A549 (cell line): ENCODE data around the gene RNF8. TPM values are rescaled to one million over a fixed set of nuclear protein-coding genes. Genes with fewer than 3 reads are reported as not detected.
A peak's percentile ranks its signal among the peaks of the same experiment; 100 is the strongest.

Experiments
- ATAC-seq, 2 experiments: fragments of 200-7000 bp in 1 of 2; fragments of >200 bp in 1 of 2; cut with Nextera tagmentation in 1 of 2; cut with Tn5 transposase in 1 of 2; 3 replicates each; pipeline versions ENCODE4 v1.8.0 to v1.9.1; 2018 to 2020; ENCODE audit warnings: mild to moderate bottlenecking in 1 of 2, moderate library complexity in 1 of 2
- CTCF ChIA-PET: fragments of 300-600 bp; sonication (Branson Sonifier 250); formaldehyde crosslinking; extraction: SDS; loops from one replicate; lab custom pipeline; 2021; ENCODE audit warnings: antibody characterized with exemption, inconsistent platforms; lab: Yijun Ruan, JAX
- POLR2A ChIA-PET: fragments of 350-600 bp; formaldehyde crosslinking; extraction: SDS; loops from one replicate; lab custom pipeline; 2021; ENCODE audit warnings: antibody characterized with exemption, inconsistent platforms; lab: Yijun Ruan, JAX
- DNase-seq, 2 experiments: peaks; one replicate each; pipeline versions ENCODE4 v3.0.0 to v3.0.0-alpha.2; 2011 to 2016; ENCODE audit warnings: low read depth in 1 of 2, low spot score in 1 of 2
- FAIRE-seq: peaks from 2 replicates; lab custom pipeline; 2011; peaks lifted over from hg19 to GRCh38; lab: Jason Lieb, UNC
- H3K27ac ChIP-seq, 2 experiments: fragments of >200 bp; sonication (Bioruptor Twin); formaldehyde crosslinking; 3 replicates each; pipeline ENCODE4 v1.5.1; 2016 to 2017
- H3K4me1 ChIP-seq: fragments of >200 bp; sonication (Bioruptor Twin); formaldehyde crosslinking; 3 replicates; pipeline ENCODE4 v1.6.1; 2016
- H3K4me2 ChIP-seq: fragments of >200 bp; sonication (Bioruptor Twin); formaldehyde crosslinking; 3 replicates; pipeline ENCODE4 v1.6.1; 2016
- H3K4me3 ChIP-seq: fragments of >200 bp; sonication (Bioruptor Twin); formaldehyde crosslinking; 3 replicates; pipeline ENCODE4 v1.5.1; 2016
- H3K9me3 ChIP-seq: fragments of >200 bp; sonication (Bioruptor Twin); formaldehyde crosslinking; 3 replicates; pipeline ENCODE4 v1.6.1; 2016
- CBX2 ChIP-seq: fragments of 200-600 bp; sonication (generic); IDR thresholded peaks from 2 replicates; pipeline ENCODE4 v1.6.1; 2016; ENCODE audit warnings: low read depth, mild to moderate bottlenecking, borderline replicate concordance
- CBX8 ChIP-seq: fragments of 200-600 bp; sonication (generic); IDR thresholded peaks from 2 replicates; pipeline ENCODE4 v1.6.1; 2016
- EHF ChIP-seq: fragments of 250-450 bp; sonication (Bioruptor Pico); IDR thresholded peaks from 2 replicates; pipeline ENCODE4 v1.5.0; 2020; ENCODE audit warnings: mild to moderate bottlenecking
- EHMT2 ChIP-seq: fragments of 200-600 bp; sonication (generic); IDR thresholded peaks from 2 replicates; pipeline ENCODE4 v1.6.1; 2016; ENCODE audit warnings: antibody characterized with exemption, low read depth, mild to moderate bottlenecking, moderate library complexity
- ESRRA ChIP-seq: fragments of 150-350 bp; IDR thresholded peaks from 2 replicates; pipeline ENCODE4 v1.6.1; 2014; ENCODE audit warnings: mild to moderate bottlenecking, low read length, borderline replicate concordance
- FOSB ChIP-seq: fragments of 250-450 bp; sonication (Bioruptor Pico); IDR thresholded peaks from 2 replicates; pipeline ENCODE4 v1.5.0; 2020; ENCODE audit warnings: mild to moderate bottlenecking, moderate library complexity
- FOSL2 ChIP-seq, 2 experiments: fragments of 450-650 bp in 1 of 2; fragments of >200 bp in 1 of 2; sonication (Bioruptor Twin) in 1 of 2; formaldehyde crosslinking; IDR thresholded peaks; 2 replicates each; pipeline versions ENCODE4 v1.5.0 to v1.6.1; 2016 to 2020; ENCODE audit warnings: mild to moderate bottlenecking in 1 of 2, moderate library complexity in 1 of 2
- HDAC2 ChIP-seq: fragments of 200-600 bp; sonication (generic); IDR thresholded peaks from 2 replicates; pipeline ENCODE4 v1.6.1; 2016
- HOXA7 ChIP-seq: fragments of 250-450 bp; sonication (Bioruptor Pico); IDR thresholded peaks from 2 replicates; pipeline ENCODE4 v1.5.0; 2020; ENCODE audit warnings: mild to moderate bottlenecking, moderate library complexity
- MYC ChIP-seq: IDR thresholded peaks from 2 replicates; pipeline ENCODE4 v1.6.1; 2012; ENCODE audit warnings: mild to moderate bottlenecking, inconsistent platforms, low read length, improper control_type of control experiment, borderline replicate concordance
- NPAS2 ChIP-seq: fragments of 250-450 bp; sonication (Bioruptor Pico); IDR thresholded peaks from 2 replicates; pipeline ENCODE4 v1.8.0; 2022; ENCODE audit warnings: mild to moderate bottlenecking, moderate library complexity, borderline replicate concordance
- RARB ChIP-seq: fragments of 250-450 bp; sonication (Bioruptor Pico); IDR thresholded peaks from 2 replicates; pipeline ENCODE4 v1.8.0; 2021; ENCODE audit warnings: mild to moderate bottlenecking, moderate library complexity
- RCOR1 ChIP-seq: fragments of 150-350 bp; IDR thresholded peaks from 2 replicates; pipeline ENCODE4 v1.6.1; 2014; ENCODE audit warnings: antibody characterized with exemption, low read length, low read depth
- SMC3 ChIP-seq: fragments of >200 bp; sonication (Bioruptor Twin); formaldehyde crosslinking; IDR thresholded peaks from 3 replicates; pipeline ENCODE4 v1.6.1; 2018; ENCODE audit warnings: inconsistent platforms
- ZFP36 ChIP-seq: fragments of 450-650 bp; IDR thresholded peaks from 2 replicates; pipeline ENCODE4 v1.6.1; 2014; ENCODE audit warnings: borderline replicate concordance; ENCODE audit not compliant: partially characterized antibody
- WGBS: methylation state at CpG from one replicate; pipeline ENCODE4 v1.1.6; 2017; ENCODE audit errors: missing lambda C conversion rate; 5-methylcytosine and 5-hydroxymethylcytosine counted together
- polyA plus RNA-seq, 4 experiments: library from polyadenylated mRNA; depleted of rRNA in 3 of 4; stranded (reverse); fragments of >200 nt; fragmentation: RNase III in 1 of 4; extraction: RNeasy Plus Mini Kit Qiagen cat#74134 plus additional on column Dnase treatment in 1 of 4; gene quantifications; 2 replicates in 3 of 4; 3 replicates in 1 of 4; pipeline ENCODE4 v1.2.3, GENCODE V29; 2011 to 2017
- TF ChIP-seq, protein P1 (sequence below): fragments of 250-450 bp; sonication (Bioruptor Pico); IDR thresholded peaks from 2 replicates; pipeline ENCODE4 v1.5.0; 2021; ENCODE audit warnings: mild to moderate bottlenecking, moderate library complexity, borderline replicate concordance
- TF ChIP-seq, protein P2 (sequence below): IDR thresholded peaks from 2 replicates; pipeline ENCODE4 v1.6.1; 2012; ENCODE audit warnings: low read depth, borderline replicate concordance
- TF ChIP-seq, protein P3 (sequence below): fragments of 150-350 bp; IDR thresholded peaks from 2 replicates; pipeline ENCODE4 v1.6.1; 2014; ENCODE audit warnings: low read depth, mild to moderate bottlenecking, low read length
- TF ChIP-seq, protein P4 (sequence below): fragments of >200 bp; sonication (Bioruptor Twin); formaldehyde crosslinking; IDR thresholded peaks from 3 replicates; pipeline ENCODE4 v1.6.1; 2016

RNF8 gene
- polyA plus RNA-seq, 2 of the 4 experiments (the other 2 are of a cell fraction) = 21.4 to 22.0 TPM

DNA sequence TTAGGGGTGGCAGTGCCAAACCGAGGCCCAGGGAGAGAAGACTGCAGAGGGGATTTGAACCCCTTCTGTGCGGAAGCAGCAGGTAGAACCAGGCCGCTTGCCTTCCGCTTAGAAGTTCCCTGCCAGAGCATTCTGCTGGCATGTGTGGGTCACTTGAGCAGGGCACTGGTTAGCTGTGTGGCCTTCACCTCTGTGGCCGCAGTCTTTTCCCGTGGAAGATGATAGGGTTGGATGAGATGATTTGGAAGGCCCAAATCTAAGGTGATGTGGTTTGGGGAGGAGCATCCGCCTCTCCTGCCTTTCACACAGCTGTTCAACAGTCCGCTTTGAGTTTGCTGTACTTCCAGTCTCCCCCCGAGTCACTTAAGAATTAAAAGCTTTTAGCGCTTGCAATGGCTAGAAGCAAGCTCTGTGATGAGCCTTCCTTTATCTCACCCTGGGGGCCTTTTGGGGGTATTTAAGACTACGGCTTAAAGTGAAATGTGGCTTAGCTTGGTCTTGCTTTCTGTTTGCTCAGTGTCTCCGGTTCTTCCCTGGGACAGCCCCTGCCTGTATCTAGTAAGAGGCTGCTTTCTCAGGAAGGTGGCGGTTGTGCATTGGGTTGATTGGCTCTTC lies 80.0 kb downstream of the RNF8 start:
- FAIRE-seq (no peak), ATAC-seq (peak in 1 of 2 experiments; percentile 59; a peak in 4 of 6 replicates), DNase-seq (peak in 1 of 2 experiments; percentile 9)
- Histone ChIP-seq H3K9me3 (no peaks in the 10 kb centered on the region), H3K4me2 (peak overlapping the region; percentile 96), H3K4me1 (peaks cover 8% of the 10 kb centered on the region; the same call in 1 of the 3 replicates), H3K4me3 (peak overlapping the region; percentile 98), H3K27ac (peak overlapping the region; percentile 82 to 98)
- ChIA-PET POLR2A (interaction anchor here (0.6 to 1.3 kb wide), 2 partner anchors 10 to 39 kb away, joined by 3 read pairs; no protein-coding TSS in a partner anchor), CTCF (interaction anchor here (1.5 to 1.7 kb wide), 2 partner anchors 15 to 52 kb away, joined by 4 read pairs; no protein-coding TSS in a partner anchor)
- 31% methylated on average over 13 of the region's 13 CpGs for WGBS
- TF ChIP-seq FOSB (CRISPR knock-in tag) = no peak

DNA sequence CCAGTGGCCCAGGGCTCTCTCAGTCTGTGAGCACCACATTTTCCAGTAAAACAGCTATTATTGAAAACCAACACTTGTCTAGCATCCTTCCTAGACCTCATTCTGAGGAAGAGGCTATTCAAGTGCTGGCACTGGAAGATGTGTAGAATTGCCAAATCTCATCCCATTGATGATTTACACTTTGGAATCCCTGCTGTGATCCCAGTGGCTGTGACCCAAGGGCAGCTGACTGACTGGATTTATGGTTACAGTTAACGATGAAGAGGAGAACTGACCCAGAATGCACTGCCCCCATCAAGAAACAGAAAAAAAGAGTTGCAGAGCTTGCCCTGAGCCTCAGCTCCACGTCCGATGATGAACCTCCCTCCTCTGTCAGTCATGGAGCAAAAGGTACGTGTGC lies 81.6 kb downstream of the RNF8 start:
- no peak overlapping the region for H3K27ac ChIP-seq
- no peak for FAIRE-seq
- no peak for ATAC-seq
- 86% methylated on average over 4 of the region's 4 CpGs for WGBS
- H3K4me2 ChIP-seq = no peak overlapping the region
- H3K4me3 ChIP-seq = no peak overlapping the region
- H3K9me3 ChIP-seq = no peaks in the 10 kb centered on the region
- no peak for TF ChIP-seq RARB
- no peak for TF ChIP-seq MYC
- no peak for TF ChIP-seq CBX8
- POLR2A ChIA-PET = no interaction called here
- CTCF ChIA-PET = no interaction called here
- H3K4me1 ChIP-seq = peaks cover 8% of the 10 kb centered on the region; the same call in 1 of the 3 replicates
- DNase-seq = no peak

DNA sequence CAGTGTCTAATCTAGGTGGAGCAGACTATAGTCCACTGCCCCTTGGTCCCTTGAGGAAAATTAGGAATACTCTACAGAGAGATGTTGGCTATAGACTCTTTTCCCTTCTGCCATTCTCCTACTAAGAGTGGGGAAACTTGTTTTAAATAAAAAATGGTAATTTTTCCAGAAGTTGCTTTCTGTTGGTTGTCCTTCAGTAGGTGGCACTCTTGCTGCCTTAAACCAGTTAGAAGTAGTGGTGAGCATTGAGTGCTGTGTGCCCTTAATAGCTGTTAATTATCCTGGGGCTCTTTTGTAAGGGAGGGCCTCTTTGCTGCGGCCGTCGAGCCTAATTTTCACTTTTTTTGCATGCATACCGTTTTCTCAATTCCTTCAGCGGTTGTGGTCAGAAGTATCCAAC lies 82.0 kb downstream of the RNF8 start:
- Histone ChIP-seq H3K9me3 (no peaks in the 10 kb centered on the region), H3K27ac (no peak overlapping the region), H3K4me2 (no peak overlapping the region), H3K4me3 (no peak overlapping the region), H3K4me1 (peaks cover 8% of the 10 kb centered on the region; the same call in 1 of the 3 replicates)
- 92% methylated on average over 5 of the region's 5 CpGs for WGBS
- ATAC-seq (no peak), FAIRE-seq (no peak), DNase-seq (no peak)
- TF ChIP-seq SMC3 (no peak), EHF (no peak), HOXA7 (no peak), EHMT2 (no peak), NPAS2 (CRISPR knock-in tag) (no peak), RCOR1 (no peak), ESRRA (no peak), RARB (no peak), CBX2 (no peak), FOSL2 (IDR thresholded peaks at IDR 0.05) (no peak), FOSL2 (CRISPR knock-in tag; IDR thresholded peaks at IDR 0.05) (no peak), HDAC2 (no peak), ZFP36 (no peak)
- TF ChIP-seq, protein P1, sequence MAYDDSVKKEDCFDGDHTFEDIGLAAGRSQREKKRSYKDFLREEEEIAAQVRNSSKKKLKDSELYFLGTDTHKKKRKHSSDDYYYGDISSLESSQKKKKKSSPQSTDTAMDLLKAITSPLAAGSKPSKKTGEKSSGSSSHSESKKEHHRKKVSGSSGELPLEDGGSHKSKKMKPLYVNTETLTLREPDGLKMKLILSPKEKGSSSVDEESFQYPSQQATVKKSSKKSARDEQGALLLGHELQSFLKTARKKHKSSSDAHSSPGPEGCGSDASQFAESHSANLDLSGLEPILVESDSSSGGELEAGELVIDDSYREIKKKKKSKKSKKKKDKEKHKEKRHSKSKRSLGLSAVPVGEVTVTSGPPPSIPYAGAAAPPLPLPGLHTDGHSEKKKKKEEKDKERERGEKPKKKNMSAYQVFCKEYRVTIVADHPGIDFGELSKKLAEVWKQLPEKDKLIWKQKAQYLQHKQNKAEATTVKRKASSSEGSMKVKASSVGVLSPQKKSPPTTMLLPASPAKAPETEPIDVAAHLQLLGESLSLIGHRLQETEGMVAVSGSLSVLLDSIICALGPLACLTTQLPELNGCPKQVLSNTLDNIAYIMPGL (CRISPR knock-in tag) = no peak
- TF ChIP-seq, protein P2, sequence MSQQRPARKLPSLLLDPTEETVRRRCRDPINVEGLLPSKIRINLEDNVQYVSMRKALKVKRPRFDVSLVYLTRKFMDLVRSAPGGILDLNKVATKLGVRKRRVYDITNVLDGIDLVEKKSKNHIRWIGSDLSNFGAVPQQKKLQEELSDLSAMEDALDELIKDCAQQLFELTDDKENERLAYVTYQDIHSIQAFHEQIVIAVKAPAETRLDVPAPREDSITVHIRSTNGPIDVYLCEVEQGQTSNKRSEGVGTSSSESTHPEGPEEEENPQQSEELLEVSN = no peak
- TF ChIP-seq, protein P3, sequence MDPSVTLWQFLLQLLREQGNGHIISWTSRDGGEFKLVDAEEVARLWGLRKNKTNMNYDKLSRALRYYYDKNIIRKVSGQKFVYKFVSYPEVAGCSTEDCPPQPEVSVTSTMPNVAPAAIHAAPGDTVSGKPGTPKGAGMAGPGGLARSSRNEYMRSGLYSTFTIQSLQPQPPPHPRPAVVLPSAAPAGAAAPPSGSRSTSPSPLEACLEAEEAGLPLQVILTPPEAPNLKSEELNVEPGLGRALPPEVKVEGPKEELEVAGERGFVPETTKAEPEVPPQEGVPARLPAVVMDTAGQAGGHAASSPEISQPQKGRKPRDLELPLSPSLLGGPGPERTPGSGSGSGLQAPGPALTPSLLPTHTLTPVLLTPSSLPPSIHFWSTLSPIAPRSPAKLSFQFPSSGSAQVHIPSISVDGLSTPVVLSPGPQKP = no peak
- TF ChIP-seq, protein P4, sequence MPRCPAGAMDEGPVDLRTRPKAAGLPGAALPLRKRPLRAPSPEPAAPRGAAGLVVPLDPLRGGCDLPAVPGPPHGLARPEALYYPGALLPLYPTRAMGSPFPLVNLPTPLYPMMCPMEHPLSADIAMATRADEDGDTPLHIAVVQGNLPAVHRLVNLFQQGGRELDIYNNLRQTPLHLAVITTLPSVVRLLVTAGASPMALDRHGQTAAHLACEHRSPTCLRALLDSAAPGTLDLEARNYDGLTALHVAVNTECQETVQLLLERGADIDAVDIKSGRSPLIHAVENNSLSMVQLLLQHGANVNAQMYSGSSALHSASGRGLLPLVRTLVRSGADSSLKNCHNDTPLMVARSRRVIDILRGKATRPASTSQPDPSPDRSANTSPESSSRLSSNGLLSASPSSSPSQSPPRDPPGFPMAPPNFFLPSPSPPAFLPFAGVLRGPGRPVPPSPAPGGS = no peak
- POLR2A ChIA-PET = no interaction called here
- CTCF ChIA-PET = no interaction called here
